DOHH2 (cell line): Measurements from ENCODE around the gene PRR18.

Source experiments
- EZH2phosphoT487 ChIP-seq: fragments of 200-600 bp; sonication (generic); IDR thresholded peaks from 2 replicates; pipeline ENCODE4 v1.6.1; 2017; ENCODE audit warnings: borderline replicate concordance, mild to moderate bottlenecking, antibody characterized with exemption, low read length, moderate library complexity, mixed read lengths
- TF ChIP-seq, protein P1 (sequence below): fragments of 200-600 bp; sonication (generic); IDR thresholded peaks from one replicate; pipeline ENCODE4 v1.5.1; 2014; ENCODE audit warnings: antibody characterized with exemption, mild to moderate bottlenecking, low read depth, low read length; ENCODE audit not compliant: poor library complexity, severe bottlenecking

DNA sequence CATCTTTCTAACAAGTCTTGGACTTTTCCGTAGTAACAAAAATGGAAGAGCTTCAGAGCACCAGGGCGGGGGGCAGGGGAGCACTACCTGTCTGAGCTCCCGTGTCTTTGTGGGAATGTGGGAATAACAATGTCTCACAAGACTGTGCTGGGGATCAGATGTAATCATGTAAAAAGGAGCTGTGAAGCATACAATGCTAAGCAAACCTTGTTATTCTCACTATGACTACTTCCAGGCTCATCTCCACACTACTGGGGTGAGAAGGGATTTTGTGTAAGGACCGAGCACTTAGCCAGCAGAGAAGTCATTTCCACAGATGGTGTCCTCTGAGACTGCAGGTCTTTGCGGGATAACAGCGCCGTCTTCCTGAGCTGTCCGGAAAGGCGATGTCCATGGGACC is 27.1 kb downstream of the PRR18 start:
- TF ChIP-seq, protein P1, sequence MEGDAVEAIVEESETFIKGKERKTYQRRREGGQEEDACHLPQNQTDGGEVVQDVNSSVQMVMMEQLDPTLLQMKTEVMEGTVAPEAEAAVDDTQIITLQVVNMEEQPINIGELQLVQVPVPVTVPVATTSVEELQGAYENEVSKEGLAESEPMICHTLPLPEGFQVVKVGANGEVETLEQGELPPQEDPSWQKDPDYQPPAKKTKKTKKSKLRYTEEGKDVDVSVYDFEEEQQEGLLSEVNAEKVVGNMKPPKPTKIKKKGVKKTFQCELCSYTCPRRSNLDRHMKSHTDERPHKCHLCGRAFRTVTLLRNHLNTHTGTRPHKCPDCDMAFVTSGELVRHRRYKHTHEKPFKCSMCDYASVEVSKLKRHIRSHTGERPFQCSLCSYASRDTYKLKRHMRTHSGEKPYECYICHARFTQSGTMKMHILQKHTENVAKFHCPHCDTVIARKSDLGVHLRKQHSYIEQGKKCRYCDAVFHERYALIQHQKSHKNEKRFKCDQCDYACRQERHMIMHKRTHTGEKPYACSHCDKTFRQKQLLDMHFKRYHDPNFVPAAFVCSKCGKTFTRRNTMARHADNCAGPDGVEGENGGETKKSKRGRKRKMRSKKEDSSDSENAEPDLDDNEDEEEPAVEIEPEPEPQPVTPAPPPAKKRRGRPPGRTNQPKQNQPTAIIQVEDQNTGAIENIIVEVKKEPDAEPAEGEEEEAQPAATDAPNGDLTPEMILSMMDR = no peak
- TF ChIP-seq EZH2phosphoT487 = no peak
